Activated CD4-positive, alpha-beta T cell treated with anti-CD3 and anti-CD28 coated beads, Interleukin-2, amount 50 U/mL, for 16 hours (primary cell): ENCODE results near the gene TUBD1.
A peak's percentile ranks its signal among the peaks of the same experiment; 100 is the strongest.
"Not testable (repeated sequence)": the region's sequence is repeated elsewhere in the genome, so short reads cannot be mapped to it uniquely, and the experiment has no call there.

Source experiments
- DNase-seq: peaks from one replicate; pipeline ENCODE4 v3.0.0-alpha.2; 2020

TUBD1 gene, protein sequence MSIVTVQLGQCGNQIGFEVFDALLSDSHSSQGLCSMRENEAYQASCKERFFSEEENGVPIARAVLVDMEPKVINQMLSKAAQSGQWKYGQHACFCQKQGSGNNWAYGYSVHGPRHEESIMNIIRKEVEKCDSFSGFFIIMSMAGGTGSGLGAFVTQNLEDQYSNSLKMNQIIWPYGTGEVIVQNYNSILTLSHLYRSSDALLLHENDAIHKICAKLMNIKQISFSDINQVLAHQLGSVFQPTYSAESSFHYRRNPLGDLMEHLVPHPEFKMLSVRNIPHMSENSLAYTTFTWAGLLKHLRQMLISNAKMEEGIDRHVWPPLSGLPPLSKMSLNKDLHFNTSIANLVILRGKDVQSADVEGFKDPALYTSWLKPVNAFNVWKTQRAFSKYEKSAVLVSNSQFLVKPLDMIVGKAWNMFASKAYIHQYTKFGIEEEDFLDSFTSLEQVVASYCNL

DNA sequence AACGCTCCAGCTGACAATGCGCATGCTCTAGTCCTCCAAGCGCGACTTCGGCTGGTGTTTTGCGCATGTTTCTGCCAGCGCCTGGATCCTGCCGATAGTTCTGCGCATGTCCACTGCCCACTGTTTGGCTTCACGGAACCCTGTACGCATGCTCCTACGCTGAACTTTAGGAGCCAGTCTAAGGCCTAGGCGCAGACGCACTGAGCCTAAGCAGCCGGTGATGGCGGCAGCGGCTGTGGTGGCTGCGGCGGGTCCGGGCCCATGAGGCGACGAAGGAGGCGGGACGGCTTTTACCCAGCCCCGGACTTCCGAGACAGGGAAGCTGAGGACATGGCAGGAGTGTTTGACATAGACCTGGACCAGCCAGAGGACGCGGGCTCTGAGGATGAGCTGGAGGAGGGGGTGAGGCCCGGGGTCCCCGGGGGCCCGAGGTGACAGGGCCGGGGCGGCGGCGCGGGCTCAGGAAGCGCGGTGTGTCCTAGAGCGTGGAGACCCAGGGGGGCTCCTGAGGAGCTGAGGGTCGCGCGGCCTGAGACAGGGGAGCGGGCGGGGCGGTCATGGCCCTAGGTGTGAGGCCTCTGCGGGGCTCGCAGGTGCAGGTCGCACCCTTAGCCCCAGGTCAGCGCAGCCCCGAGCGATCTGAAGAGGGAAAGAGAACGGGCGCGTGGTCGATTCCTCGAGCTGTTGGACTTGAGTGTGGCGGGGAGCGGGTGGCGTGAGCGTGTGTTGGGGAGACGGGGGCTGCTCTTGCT is at the start of gene TUBD1, which contains the start of gene RPS6KB1:
Gene TUBD1 (minus strand): TSS at position 20 of the 752 bp plus-strand sequence. CDS start 1,941 bp downstream, outside the sequence.
Gene RPS6KB1 (plus strand): TSS at position 198 of the 752 bp plus-strand sequence. CDS start 64 bp downstream, at position 262.
- DNase-seq: peak; percentile 99

DNA sequence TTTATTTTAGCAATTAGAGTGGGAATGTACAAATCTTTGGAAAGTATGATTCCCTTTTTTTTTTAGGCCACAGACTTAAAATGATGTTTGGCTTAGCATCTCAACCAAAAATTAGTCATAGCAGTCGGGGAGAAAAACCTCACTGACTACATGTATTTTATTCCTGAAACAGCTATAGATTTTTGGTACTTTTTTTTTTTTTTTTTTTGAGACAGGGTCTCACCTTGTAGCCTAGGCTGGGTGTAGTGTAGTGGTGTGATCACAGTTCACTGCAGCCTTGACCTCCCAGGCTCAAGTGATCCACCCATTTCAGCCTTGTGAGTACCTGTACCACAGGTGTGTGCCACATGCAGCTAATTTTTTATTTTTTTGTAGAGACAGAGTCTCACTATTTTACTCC is 48.4 kb upstream of the TUBD1 start:
- peak; percentile 25 for DNase-seq

- DNase-seq: peak; percentile 72
Measured at GRCh38 chr17:59940697-59941096, 48.0 kb upstream of the TUBD1 start.

- DNase-seq: not testable (repeated sequence)
Measured at GRCh38 chr17:59933317-59933716, 40.6 kb upstream of the TUBD1 start.

- DNase-seq: not testable (repeated sequence)
Measured at GRCh38 chr17:59930768-59931167, 38.0 kb upstream of the TUBD1 start.

DNA sequence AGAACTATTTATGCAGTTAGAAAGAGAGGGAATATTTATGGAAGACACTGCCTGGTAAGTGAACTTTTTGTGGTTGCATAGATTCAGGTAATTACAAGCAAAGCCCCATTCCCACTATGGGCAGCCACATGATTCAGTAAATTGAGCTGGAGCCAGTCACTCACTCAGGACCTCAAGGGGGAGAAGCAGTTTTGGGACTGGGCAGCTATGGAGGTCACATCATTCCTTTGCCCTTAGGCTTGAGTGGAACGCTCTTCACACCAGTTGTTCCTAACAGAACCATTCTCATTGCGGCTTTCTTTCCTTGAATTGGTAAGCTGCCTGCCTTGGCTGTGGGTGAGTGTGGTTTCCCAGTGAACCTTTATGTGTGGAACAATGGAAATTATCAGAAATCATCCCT is 37.4 kb upstream of the TUBD1 start:
- not testable (repeated sequence) for DNase-seq

DNA sequence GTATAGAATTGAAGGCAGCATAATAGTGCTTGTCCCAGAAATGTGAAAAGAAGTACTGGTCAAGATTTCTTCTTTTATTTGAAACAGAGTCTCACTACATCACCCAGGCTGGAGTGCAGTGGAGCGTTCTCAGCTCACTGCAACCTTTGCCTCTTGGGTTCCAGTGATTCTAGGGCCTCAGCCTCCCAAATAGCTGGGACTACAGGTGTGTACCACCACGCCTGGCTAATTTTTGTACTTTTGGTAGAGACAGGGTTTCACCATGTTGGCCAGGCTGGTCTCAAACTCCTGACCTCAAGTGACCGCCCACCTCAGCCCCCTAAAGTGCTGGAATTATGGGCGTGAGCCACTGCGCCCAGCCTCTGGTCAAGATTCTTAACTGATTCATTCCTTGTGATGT is 27.9 kb upstream of the TUBD1 start:
- not testable (repeated sequence) for DNase-seq

- no peak for DNase-seq
Measured at GRCh38 chr17:59916446-59916845, 23.7 kb upstream of the TUBD1 start.

GRCh38 chr17:59914274-59914854 is 21.6 kb upstream of the TUBD1 start:
- peak; percentile 34 for DNase-seq

DNA sequence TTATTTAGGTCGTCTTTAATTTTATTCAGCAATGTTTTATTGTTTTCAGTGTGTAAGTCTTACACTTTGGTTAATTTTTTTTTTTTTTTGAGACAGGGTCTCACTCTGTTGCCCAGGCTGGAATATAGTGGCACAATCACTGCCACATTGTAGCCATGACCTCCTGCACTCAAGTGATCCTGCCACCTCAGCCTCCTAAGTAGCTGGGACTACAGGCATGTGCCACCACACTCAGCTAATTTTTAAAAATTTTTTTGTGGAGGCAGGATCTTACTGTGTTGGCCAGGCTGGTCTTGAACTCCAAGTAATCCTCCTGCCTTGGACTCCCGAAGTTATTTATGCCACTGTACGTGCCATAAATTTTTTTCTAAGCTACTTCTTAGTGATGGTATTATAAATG is 14.7 kb upstream of the TUBD1 start:
- no peak for DNase-seq

DNA sequence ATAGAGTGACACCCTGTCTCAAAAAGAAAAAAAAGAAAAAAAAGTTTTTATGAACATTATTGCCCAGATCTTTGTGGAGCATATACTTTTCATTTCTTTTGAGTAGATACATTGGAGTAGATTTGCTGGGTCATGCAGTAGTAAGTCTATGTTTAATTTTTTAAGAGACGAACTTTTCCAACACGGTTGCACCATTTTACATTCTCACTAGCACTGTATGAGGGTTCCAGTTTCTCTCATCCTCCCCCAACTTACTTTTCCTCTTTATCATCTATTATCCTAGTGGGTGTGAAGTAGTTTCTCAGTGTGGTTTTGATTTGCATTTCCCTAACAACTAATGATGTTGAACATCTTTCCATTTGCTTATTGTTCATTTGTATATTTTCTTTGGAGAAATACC is 10.7 kb upstream of the TUBD1 start:
- no peak for DNase-seq

- DNase-seq: no peak
Measured at GRCh38 chr17:59901604-59902003, 8.9 kb upstream of the TUBD1 start.

DNA sequence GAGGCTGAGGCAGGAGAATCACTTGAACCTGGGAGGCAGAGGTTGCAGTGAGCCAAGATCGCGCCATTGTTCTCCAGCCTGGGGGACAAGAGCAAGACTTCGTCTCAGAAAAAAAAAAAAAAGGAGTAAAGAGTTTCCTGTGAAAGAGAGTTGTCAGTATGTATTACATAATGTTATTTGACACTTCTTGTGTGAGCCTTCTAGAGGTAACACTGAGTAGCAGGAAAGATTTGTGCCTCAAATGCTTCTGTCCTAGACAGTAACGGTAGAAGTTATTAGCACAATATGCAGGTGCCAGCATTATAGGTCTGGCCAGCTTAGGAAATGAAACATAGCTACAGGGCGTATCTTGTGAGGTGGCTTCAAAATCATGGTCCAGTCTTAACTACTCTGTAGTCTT is 6.4 kb upstream of the TUBD1 start:
- DNase-seq: no peak

DNA sequence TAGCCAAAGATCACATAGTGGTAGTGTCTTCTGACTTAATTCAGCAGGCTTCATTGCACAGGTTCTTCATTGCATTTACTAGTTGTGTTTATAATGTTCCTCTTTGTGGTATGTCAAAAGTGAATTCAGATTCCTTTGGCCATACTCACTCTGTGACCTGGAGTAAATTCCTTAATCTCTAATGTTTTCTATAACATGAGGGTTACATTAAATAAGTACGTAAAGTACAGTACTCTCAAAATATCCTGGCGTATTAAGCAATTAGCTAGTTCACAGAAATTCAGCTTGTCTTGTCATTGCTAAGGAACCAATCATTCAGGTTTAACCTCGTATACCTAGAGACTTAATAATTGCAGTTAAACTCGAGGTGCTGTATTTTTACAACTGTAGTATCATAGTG is 4.3 kb upstream of the TUBD1 start:
- DNase-seq: no peak

DNA sequence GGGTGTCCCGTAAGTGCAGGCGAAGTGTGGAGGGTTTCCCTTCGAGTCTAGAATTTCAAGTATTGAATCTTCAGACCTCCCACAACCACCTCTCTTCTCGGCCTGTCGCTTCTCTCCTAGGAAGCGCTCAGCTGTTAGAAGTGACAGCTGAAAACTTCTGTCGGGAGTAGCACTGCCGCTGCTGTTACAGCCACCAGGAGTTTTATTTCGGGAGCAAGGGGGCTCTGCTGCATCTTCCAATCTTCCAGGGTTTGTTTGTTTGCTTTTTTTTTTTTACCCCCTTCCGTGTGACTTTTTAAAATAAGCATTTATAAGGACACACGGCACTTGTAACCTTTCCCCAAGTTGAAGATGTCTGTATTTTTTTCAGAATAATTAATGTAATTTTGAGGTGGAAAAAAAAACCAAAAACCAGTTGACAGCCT is 945 bp upstream of the TUBD1 start:
- no peak for DNase-seq

DNA sequence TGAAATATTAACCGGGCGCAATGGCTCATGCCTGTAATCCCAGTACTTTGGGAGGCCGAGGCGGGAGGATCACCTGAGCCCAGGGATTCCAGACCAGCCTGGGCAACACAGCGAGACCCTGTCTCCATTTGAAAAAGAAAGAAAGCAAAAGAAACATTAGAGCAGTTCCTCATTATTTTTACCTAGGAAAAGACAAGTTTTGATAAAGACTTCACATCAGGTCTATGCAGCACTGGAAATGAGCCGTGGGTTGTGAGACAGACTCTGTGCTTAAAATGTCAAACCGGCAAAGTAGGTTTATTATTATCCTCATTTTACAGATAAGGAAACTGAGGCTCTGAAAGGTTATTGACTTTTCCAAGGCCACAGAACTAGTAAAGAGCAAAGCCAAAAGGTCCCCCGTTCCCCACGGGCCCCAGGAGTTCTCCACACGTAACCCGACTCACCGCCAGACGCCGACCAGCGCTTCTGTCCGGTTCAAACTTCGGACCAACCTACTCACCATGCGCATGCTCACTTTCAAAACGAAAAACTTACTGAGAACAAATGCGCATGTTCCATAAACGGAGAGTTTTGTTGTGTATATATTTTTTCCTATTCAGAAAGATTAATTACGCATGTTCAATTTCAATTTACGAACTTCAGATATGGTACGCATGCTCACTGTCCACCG is 356 bp downstream of the TUBD1 start:
- DNase-seq: no peak

- DNase-seq: peak; percentile 25
Measured at GRCh38 chr17:59890720-59891119, 2.0 kb downstream of the TUBD1 start.

GRCh38 chr17:59888145-59888750 is 4.5 kb downstream of the TUBD1 start:
- no peak for DNase-seq

- no peak for DNase-seq
Measured at GRCh38 chr17:59884861-59885260, 7.9 kb downstream of the TUBD1 start.

DNA sequence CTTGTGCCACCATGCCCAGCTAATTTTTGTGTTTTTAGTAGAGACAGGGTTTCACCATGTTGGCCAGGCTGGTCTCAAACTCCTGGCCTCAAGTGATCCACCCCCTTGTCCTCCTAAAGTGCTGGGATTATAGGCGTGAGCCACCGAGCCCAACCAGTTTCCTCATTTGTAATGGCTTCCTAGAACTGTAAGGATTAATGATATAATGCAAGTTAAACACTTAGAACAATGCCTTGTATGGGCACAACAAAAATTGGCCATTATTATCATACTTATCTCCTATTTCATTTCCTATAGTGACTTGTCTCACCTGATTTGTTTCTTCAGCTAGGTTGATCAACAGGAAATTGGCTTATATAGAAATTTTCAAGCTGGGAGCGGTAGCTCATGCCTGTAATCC is 14.1 kb downstream of the TUBD1 start:
- no peak for DNase-seq

DNA sequence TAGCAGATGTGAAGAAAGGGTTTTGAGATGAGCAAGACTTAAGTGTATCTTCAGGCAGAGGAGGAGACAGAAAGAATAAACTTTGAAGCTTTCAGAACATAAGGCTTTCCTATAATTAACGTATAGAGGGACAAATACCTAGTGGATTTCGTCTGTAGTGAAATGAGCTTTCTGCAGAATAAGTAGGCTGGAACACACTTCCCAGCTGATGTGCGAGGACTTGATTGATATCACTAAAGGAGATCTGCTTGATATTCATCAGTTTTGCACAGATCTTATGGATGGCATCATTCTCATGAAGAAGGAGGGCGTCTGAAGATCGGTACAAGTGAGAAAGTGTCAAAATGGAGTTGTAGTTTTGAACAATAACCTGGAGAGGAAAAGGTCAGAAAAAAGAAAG is 14.8 kb downstream of the TUBD1 start:
- no peak for DNase-seq

DNA sequence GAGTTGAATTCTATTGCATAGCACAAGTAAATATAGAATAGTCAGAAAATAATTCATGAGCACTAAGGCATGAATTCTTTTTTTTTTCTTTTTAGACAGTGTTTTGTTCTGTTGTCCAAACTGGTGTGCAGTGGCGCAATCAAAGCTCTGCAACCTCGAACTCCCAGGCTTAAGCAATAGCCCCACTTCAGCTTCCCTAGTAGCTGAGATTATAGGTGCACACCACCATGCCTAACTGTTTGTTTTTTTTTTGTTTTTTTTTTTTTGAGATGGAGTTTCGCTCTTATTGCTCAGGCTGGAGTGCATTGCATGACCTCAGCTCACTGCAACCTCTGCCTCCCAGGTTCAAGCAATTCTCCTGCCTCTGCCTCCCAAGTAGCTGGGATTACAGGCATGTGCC is 16.6 kb downstream of the TUBD1 start:
- DNase-seq: no peak

DNA sequence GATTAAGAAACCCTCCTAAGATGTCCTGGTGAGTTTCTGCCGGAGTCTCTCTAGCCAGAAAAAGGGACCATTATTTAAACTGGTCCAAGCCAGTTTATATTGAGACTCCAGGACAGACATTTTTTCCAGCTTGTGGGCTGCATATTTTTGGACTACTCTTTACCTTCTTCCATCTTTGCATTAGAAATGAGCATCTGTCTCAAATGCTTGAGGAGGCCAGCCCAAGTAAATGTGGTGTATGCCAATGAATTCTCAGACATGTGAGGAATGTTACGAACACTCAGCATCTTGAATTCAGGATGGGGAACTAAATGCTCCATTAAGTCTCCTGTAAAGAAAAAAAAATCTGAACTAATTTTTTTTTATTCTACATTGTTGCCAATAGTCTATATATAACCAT is 18.4 kb downstream of the TUBD1 start:
- no peak for DNase-seq
